H9 (cell line): ENCODE results near the gene MAZ. TPM values are rescaled to one million over a fixed set of nuclear protein-coding genes. Genes with fewer than 3 reads are reported as not detected.

ENCODE experiments used
- DNase-seq: peaks from one replicate; pipeline ENCODE4 v3.0.0-alpha.2; 2017
- H2AFZ ChIP-seq: one replicate; pipeline ENCODE4 v1.6.1; 2013; ENCODE audit warnings: mild to moderate bottlenecking, low read length, control low read depth, moderate library complexity
- H2AK5ac ChIP-seq: 2 replicates; pipeline ENCODE4 v1.6.1; 2013; ENCODE audit warnings: low read length, control low read depth, mixed read lengths; ENCODE audit not compliant: insufficient read length
- H2BK120ac ChIP-seq: one replicate; pipeline ENCODE4 v1.6.1; 2013; ENCODE audit warnings: low read depth, mild to moderate bottlenecking, low read length, control low read depth, inconsistent platforms; ENCODE audit not compliant: poor library complexity, severe bottlenecking
- H2BK12ac ChIP-seq: 2 replicates; pipeline ENCODE4 v1.6.1; 2013; ENCODE audit warnings: low read length, control low read depth, mixed read lengths, low read depth; ENCODE audit not compliant: insufficient read length
- H2BK15ac ChIP-seq: 2 replicates; pipeline ENCODE4 v1.6.1; 2013; ENCODE audit warnings: low read depth, low read length, control low read depth
- H2BK20ac ChIP-seq: one replicate; pipeline ENCODE4 v1.6.1; 2013; ENCODE audit warnings: low read depth, mild to moderate bottlenecking, low read length, control low read depth, inconsistent platforms; ENCODE audit not compliant: poor library complexity, severe bottlenecking
- H2BK5ac ChIP-seq: 2 replicates; pipeline ENCODE4 v1.6.1; 2013; ENCODE audit warnings: low read length, control low read depth, mixed read lengths; ENCODE audit not compliant: insufficient read length
- H3K14ac ChIP-seq: 2 replicates; pipeline ENCODE4 v1.6.1; 2013; ENCODE audit warnings: low read length, control low read depth; ENCODE audit not compliant: insufficient read depth
- H3K18ac ChIP-seq: 2 replicates; pipeline ENCODE4 v1.6.1; 2013; ENCODE audit warnings: low read depth, mild to moderate bottlenecking, mixed read lengths, low read length, control low read depth; ENCODE audit not compliant: insufficient read length
- H3K23ac ChIP-seq: 2 replicates; pipeline ENCODE4 v1.6.1; 2013; ENCODE audit warnings: low read length, control low read depth, mixed read lengths, low read depth; ENCODE audit not compliant: insufficient read length
- H3K23me2 ChIP-seq: 2 replicates; pipeline ENCODE4 v1.6.1; 2013; ENCODE audit warnings: low read depth, mild to moderate bottlenecking, mixed read lengths, low read length, control low read depth; ENCODE audit not compliant: insufficient read length, poor library complexity, severe bottlenecking
- H3K27ac ChIP-seq: 2 replicates; pipeline ENCODE4 v1.5.1; 2013; ENCODE audit warnings: low read length, control low read depth, mixed read lengths, low read depth; ENCODE audit not compliant: insufficient read length
- H3K27me3 ChIP-seq: 2 replicates; pipeline ENCODE4 v1.6.1; 2013; ENCODE audit warnings: low read length, control low read depth, inconsistent platforms; ENCODE audit not compliant: insufficient read depth
- H3K4ac ChIP-seq: 2 replicates; pipeline ENCODE4 v1.6.1; 2013; ENCODE audit warnings: low read depth, mild to moderate bottlenecking, control low read depth, inconsistent platforms, low read length, moderate library complexity
- H3K4me1 ChIP-seq: 2 replicates; pipeline ENCODE4 v1.6.1; 2013; ENCODE audit warnings: low read length, control low read depth, inconsistent platforms; ENCODE audit not compliant: insufficient read depth
- H3K4me2 ChIP-seq: 2 replicates; pipeline ENCODE4 v1.6.1; 2013; ENCODE audit warnings: low read length, control low read depth, mixed read lengths; ENCODE audit not compliant: insufficient read length, insufficient read depth
- H3K56ac ChIP-seq: 2 replicates; pipeline ENCODE4 v1.6.1; 2013; ENCODE audit warnings: low read depth, mild to moderate bottlenecking, mixed read lengths, low read length, control low read depth; ENCODE audit not compliant: insufficient read length
- H3K79me1 ChIP-seq: 2 replicates; pipeline ENCODE4 v1.6.1; 2013; ENCODE audit warnings: low read depth, mild to moderate bottlenecking, moderate library complexity, low read length, control low read depth, inconsistent platforms; ENCODE audit not compliant: insufficient read depth, poor library complexity, severe bottlenecking
- H3K79me2 ChIP-seq: 2 replicates; pipeline ENCODE4 v1.6.1; 2013; ENCODE audit warnings: low read length, control low read depth, inconsistent platforms; ENCODE audit not compliant: insufficient read depth
- H3K9ac ChIP-seq: 2 replicates; pipeline ENCODE4 v1.6.1; 2013; ENCODE audit warnings: low read length, control low read depth, mixed read lengths; ENCODE audit not compliant: insufficient read length; ENCODE audit errors: extremely low read depth
- H3K9me3 ChIP-seq: one replicate; pipeline ENCODE4 v1.6.1; 2013; ENCODE audit warnings: low read depth, low read length, inconsistent platforms; ENCODE audit not compliant: control insufficient read depth
- H3T11ph ChIP-seq: one replicate; pipeline ENCODE4 v1.6.1; 2013; ENCODE audit warnings: mild to moderate bottlenecking, low read length, control low read depth, inconsistent platforms
- H4K20me1 ChIP-seq: one replicate; pipeline ENCODE4 v1.6.1; 2013; ENCODE audit not compliant: control insufficient read depth, insufficient read length, insufficient read depth
- H4K5ac ChIP-seq: 2 replicates; pipeline ENCODE4 v1.6.1; 2013; ENCODE audit warnings: low read depth, mild to moderate bottlenecking, mixed read lengths, low read length, control low read depth; ENCODE audit not compliant: insufficient read length
- H4K8ac ChIP-seq: replicated peaks from 2 replicates; pipeline ENCODE4 v1.6.1; 2013; ENCODE audit warnings: low read length, control low read depth, mixed read lengths, low read depth; ENCODE audit not compliant: insufficient read length
- H4K91ac ChIP-seq: 2 replicates; pipeline ENCODE4 v1.6.1; 2013; ENCODE audit warnings: low read depth, mild to moderate bottlenecking, moderate library complexity, mixed read lengths, low read length, control low read depth; ENCODE audit not compliant: insufficient read length
- H3K27ac Mint-ChIP-seq, 3 experiments: 2 replicates in 2 of 3; 3 replicates in 1 of 3; pipeline ENCODE4 v1.8.0; 2020 to 2021; ENCODE audit warnings: mixed read lengths in 3 of 3, mild to moderate bottlenecking in 1 of 3, moderate library complexity in 1 of 3
- H3K27me3 Mint-ChIP-seq: 2 replicates; pipeline ENCODE4 v1.8.0; 2021; ENCODE audit warnings: low read depth, mild to moderate bottlenecking, moderate library complexity, mixed read lengths
- H3K36me3 Mint-ChIP-seq, 3 experiments: 2 replicates in 2 of 3; 3 replicates in 1 of 3; pipeline ENCODE4 v1.8.0; 2020 to 2021; ENCODE audit warnings: low read depth in 3 of 3, mixed read lengths in 3 of 3; ENCODE audit not compliant: insufficient read depth in 1 of 3
- H3K4me1 Mint-ChIP-seq, 2 experiments: 2 replicates each; pipeline ENCODE4 v1.8.0; 2020; ENCODE audit warnings: mixed read lengths in 2 of 2
- H3K4me3 Mint-ChIP-seq, 2 experiments: 2 replicates in 1 of 2; 3 replicates in 1 of 2; pipeline ENCODE4 v1.8.0; 2020 to 2021; ENCODE audit warnings: mild to moderate bottlenecking in 2 of 2, mixed read lengths in 2 of 2, moderate library complexity in 1 of 2
- H3K9me3 Mint-ChIP-seq, 2 experiments: 2 replicates in 1 of 2; 3 replicates in 1 of 2; pipeline ENCODE4 v1.8.0; 2020; ENCODE audit warnings: mild to moderate bottlenecking in 2 of 2, mixed read lengths in 2 of 2, moderate library complexity in 1 of 2
- CTCF ChIP-seq: fragments of 200-600 bp; sonication (generic); conservative IDR thresholded peaks from 3 replicates; pipeline ENCODE4 v1.8.0; 2021; ENCODE audit warnings: antibody characterized with exemption, mild to moderate bottlenecking
- WGBS: extraction: QIAGEN DNeasy Blood & Tissue Kit; methylation state at CpG from one replicate; pipeline ENCODE4 v1.1.7; 2013; ENCODE audit warnings: missing lambda C conversion rate, low lambda C conversion rate, mixed read lengths; ENCODE audit not compliant: insufficient read length; ENCODE audit errors: extremely low coverage; 5-methylcytosine and 5-hydroxymethylcytosine counted together
- total RNA-seq: library from RNA; stranded (reverse); gene quantifications from 2 replicates; pipeline ENCODE4 v1.2.1, GENCODE V29; 2021

Gene MAZ
- total RNA-seq, 1 experiment from 2014 or later: 412 TPM

- Mint-ChIP-seq H3K4me3 (0 out of 5 replicates have a peak overlapping the region, but pooled peaks of 1 of the 2 experiments have one; percentile 13), H3K9me3 (peaks cover 0 to 2% of the 10 kb centered on the region in 2 experiments; a peak in 3 of 5 replicates), H3K36me3 (peaks cover 0 to 1% (median 0%) of the 10 kb centered on the region in 3 experiments; a peak in 1 of 7 replicates), H3K27ac (no peak overlapping the region), H3K4me1 (peaks cover 24 to 30% of the 10 kb centered on the region in 2 experiments), H3K27me3 (peaks cover 41% of the 10 kb centered on the region)
- H3K18ac ChIP-seq: no peak overlapping the region
- no peak overlapping the region for H3K14ac ChIP-seq
- no peak overlapping the region for H4K5ac ChIP-seq
- H2AFZ ChIP-seq: no peak overlapping the region
- H2BK15ac ChIP-seq: no peak overlapping the region
- no peak overlapping the region for H3K9ac ChIP-seq
- no peaks in the 10 kb centered on the region for H3K9me3 ChIP-seq
- H4K20me1 ChIP-seq: no peaks in the 10 kb centered on the region
- H3K23me2 ChIP-seq: no peaks in the 10 kb centered on the region
- H3K56ac ChIP-seq: no peak overlapping the region
- no peak overlapping the region for H4K8ac ChIP-seq
- H3K27ac ChIP-seq: no peak overlapping the region
- no peak for DNase-seq
- no peak overlapping the region for H3K23ac ChIP-seq
- H2BK5ac ChIP-seq: no peak overlapping the region
- no peak overlapping the region for H4K91ac ChIP-seq
- WGBS: no CpG with 5 or more reads among the region's 2 CpGs
- H3T11ph ChIP-seq: no peak overlapping the region
- H3K4me2 ChIP-seq: no peak overlapping the region
- H3K4ac ChIP-seq: no peak overlapping the region
- no peaks in the 10 kb centered on the region for H3K4me1 ChIP-seq
- no peaks in the 10 kb centered on the region for H3K79me2 ChIP-seq
- no peak overlapping the region for H2AK5ac ChIP-seq
- no peak for TF ChIP-seq CTCF
- H3K79me1 ChIP-seq: no peaks in the 10 kb centered on the region
- no peak overlapping the region for H2BK20ac ChIP-seq
- no peak overlapping the region for H2BK12ac ChIP-seq
- no peak overlapping the region for H2BK120ac ChIP-seq
- H3K27me3 ChIP-seq: no peaks in the 10 kb centered on the region; the same call in 1 of the 2 replicates
Observed at GRCh38 chr16:29784157-29784556, 22.2 kb upstream of the MAZ start.
